Stromal cell of bone marrow (primary cell): ENCODE results near the gene NLGN3.

ENCODE experiments used
- DNase-seq: peaks from one replicate; pipeline ENCODE4 v3.0.0-alpha.2; 2012; ENCODE audit warnings: low read depth

NLGN3 gene

GRCh38 chrX:71118032-71118984 is 26.3 kb upstream of the NLGN3 start, which contains the start of gene MED12:
MED12 (plus strand) TSS chrX:71118596; CDS start chrX:71118755, 159 bp downstream.
- peak; percentile 64 for DNase-seq

DNA sequence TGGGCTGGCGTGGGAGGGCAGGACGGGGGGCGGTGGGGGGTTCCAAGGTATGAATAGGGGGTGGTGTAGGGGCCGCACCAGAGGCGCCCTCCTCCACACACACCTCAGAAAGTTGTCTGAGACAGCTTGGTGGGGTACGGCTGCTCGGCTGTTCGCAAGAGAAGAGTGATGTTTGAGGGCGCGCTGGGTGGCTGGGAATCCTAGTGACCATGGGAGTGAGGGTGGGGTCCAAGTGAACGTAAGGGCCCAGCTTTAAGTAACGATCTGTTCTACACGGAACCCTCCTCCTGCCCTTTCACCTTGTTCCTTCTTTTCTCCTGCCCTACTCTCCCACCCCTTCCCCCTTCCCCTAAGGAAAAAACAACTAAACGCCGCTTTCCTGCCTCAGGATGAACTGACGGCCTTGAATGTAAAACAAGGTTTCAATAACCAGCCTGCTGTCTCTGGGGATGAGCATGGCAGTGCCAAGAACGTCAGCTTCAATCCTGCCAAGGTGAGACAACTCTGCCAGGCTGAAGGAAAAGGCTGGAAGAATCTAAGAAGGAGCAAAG is 25.6 kb upstream of the NLGN3 start:
- DNase-seq = no peak

DNA sequence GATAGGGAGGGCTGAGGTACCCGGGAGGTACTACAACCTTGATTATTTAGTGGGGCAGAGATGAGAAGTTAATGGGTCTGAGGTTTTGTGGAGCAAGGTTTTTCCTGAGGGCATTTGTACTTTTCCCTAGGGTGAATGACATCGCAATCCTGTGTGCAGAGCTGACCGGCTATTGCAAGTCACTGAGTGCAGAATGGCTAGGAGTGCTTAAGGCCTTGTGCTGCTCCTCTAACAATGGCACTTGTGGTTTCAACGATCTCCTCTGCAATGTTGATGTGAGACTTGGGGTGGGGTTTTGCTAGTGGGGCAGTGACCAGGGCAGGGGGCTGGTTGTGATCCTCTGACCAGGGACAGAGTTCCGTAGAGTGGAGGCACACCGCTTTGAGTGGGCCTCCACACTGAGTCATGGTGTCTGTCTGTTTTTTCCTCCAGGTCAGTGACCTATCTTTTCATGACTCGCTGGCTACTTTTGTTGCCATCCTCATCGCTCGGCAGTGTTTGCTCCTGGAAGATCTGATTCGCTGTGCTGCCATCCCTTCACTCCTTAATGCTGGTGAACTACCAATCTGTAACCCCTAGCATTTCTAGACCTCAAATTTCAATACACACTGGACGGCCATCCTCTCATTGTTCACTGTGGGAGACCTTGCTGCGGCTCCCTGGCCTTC is 16.3 kb upstream of the NLGN3 start:
- DNase-seq = no peak

- DNase-seq = no peak
Measured at GRCh38 chrX:71128915-71129765, 15.5 kb upstream of the NLGN3 start.

GRCh38 chrX:71131510-71131909 is 13.1 kb upstream of the NLGN3 start:
- no peak for DNase-seq

DNA sequence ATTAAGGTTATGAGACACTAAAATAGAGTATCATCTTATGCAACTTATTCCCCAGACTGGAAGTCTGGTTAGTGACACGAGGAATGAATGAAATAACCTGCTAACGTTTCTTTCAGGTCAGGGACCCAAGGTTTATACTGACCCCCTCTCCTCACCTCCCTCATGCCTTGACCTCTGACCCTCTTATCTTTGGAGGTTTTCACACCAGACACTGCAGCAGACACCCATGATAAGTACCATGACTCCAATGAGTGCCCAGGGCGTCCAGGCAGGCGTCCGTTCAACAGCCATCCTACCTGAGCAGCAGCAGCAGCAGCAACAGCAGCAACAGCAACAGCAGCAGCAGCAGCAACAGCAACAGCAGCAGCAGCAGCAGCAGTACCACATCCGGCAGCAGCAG is 4.2 kb upstream of the NLGN3 start:
- no peak for DNase-seq

GRCh38 chrX:71143508-71143907 is 1.1 kb upstream of the NLGN3 start:
- peak; percentile 31 for DNase-seq

GRCh38 chrX:71147496-71148277 is 3.0 kb downstream of the NLGN3 start:
- DNase-seq = no peak

GRCh38 chrX:71148278-71148663 is 3.6 kb downstream of the NLGN3 start:
- DNase-seq = no peak

GRCh38 chrX:71151366-71151765 is 6.7 kb downstream of the NLGN3 start:
- DNase-seq = no peak

GRCh38 chrX:71154196-71154595 is 9.6 kb downstream of the NLGN3 start:
- no peak for DNase-seq

- DNase-seq = no peak
Measured at GRCh38 chrX:71154641-71155040, 10.0 kb downstream of the NLGN3 start.

DNA sequence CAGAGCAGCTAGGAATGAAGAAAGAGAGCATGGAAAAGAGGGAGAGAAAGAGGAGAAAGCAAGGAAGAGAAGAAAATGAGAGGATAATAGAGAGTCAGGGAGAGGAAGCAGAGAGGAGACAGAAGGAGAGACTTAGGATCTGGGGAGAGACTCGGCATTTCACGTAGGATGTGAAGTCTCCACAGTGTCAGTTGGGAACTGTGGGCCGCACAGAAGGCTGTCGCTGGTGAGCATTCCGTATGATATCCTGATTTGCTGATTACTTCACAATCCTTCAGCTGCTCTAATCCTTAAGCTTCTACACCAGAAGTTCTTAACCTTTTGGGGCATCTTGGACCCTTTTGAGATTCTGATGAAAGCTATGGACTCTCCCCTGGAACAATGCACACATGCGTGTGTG is 14.0 kb downstream of the NLGN3 start:
- DNase-seq = no peak

DNA sequence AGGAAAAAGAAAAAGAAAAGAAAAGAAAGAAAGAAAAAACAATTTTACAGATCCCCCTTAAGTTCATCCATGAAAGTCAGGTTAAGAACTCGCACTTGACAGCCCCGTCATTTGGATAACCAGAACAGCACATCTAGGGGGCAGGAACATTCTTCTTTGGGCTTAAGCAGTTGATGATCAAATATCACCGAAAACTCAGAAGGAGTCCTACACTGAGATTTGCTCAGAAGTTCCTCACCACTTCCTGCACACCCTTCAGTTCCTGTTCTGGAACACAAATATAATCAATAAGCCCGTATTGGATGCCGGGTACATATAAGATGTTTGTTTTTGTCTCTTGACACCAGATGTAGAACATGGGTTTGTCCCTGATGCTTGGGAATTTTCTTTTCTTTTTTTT is 14.7 kb downstream of the NLGN3 start:
- no peak for DNase-seq

GRCh38 chrX:71160475-71160874 is 15.8 kb downstream of the NLGN3 start:
- DNase-seq = no peak

DNA sequence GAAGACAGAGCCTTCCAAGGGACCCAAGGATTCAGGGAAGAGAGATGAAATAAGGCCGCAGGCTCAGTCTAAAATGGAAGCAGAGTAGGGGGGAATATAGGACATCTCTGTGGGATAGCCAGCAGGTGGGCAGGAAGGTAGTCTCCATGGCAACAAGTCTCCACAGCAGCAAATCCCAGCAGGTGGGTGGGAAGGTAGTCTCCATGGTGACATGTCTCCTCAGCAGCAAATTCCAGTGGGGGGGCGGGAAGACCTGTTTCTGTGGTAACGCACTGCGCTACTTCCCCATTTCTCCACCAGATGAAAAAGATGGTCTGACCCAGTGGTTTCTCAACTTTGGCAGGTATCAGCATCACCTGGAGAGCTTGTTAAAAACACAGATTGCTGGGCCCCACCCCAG is 18.3 kb downstream of the NLGN3 start:
- no peak for DNase-seq

DNA sequence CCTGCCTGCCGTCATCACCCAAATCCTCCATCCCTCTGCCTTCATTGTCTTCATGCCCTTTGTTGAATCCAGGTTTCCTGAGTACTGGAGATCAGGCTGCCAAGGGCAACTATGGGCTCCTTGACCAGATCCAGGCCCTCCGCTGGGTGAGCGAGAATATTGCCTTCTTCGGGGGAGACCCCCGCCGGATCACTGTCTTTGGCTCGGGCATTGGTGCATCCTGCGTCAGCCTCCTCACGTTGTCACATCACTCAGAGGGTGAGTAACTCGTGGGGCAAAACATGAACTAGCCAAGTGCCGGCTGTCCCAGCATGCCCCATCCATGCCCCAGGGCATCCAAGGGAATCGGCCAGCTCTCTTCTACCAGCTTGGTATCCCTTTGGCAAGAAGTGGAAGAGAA is 19.4 kb downstream of the NLGN3 start:
- no peak for DNase-seq

DNA sequence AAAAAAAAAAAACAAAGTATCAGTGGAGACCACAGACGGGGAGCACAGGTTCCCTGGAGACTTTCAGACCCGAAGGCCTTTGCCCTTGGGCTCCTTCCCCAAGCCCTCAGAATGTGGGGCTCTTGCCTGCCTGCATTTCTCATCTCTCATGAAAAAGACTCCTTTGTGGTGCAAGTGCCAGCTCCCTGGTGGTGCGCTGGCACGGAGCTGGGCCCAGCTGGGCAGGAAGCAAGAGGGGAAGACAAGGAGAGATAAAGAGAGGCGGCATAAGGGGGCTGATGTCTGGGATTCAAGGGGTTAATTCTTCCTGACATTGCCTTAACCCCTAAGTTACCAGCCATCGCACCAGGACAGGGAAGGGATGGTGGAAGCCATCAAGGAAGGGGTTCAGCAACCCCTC is 21.8 kb downstream of the NLGN3 start:
- no peak for DNase-seq

DNA sequence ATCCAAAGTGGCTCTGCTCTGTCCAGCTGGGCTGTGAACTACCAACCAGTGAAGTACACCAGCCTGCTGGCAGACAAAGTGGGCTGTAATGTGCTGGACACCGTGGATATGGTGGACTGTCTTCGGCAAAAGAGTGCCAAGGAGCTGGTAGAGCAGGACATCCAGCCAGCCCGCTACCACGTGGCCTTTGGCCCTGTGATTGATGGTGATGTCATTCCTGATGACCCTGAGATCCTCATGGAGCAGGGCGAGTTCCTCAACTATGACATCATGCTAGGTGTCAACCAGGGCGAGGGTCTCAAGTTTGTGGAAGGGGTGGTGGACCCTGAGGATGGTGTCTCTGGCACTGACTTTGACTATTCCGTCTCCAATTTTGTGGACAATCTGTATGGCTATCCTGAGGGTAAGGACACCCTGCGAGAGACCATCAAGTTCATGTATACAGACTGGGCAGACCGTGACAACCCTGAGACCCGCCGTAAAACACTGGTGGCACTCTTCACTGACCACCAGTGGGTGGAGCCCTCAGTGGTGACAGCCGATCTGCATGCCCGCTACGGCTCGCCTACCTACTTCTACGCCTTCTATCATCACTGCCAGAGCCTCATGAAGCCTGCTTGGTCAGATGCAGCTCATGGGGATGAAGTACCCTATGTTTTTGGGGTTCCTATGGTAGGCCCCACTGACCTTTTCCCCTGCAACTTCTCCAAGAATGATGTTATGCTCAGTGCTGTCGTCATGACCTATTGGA is 22.6 kb downstream of the NLGN3 start:
- DNase-seq = no peak

DNA sequence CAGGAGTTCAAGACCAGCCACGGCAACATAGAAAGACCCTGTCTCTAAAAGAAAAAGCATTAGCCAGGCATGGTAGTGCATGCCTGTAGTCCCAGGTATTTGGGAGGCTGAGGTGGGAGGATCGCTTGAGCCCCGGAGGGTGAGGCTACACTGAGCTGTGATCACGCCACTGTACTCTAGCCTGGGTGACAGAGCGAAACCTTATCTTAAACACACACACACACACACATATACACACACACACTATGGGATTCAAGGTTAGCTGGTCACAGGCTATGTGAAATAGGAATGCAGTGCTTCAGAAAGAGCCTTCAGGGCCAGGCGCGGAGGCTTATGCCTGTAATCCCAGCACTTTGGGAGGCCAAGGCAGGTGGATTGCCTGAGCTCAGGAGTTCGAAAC is 23.5 kb downstream of the NLGN3 start:
- no peak for DNase-seq

GRCh38 chrX:71169586-71169985 is 24.9 kb downstream of the NLGN3 start:
- DNase-seq = no peak
